HUES48 (cell line): Measurements from ENCODE around the gene C11orf58.

Source experiments
- H3K27ac ChIP-seq: one replicate; pipeline ENCODE4 v1.7.0; 2013; ENCODE audit warnings: low read depth, low read length, inconsistent platforms
- H3K27me3 ChIP-seq: 2 replicates; pipeline ENCODE4 v1.6.1; 2013; ENCODE audit warnings: mild to moderate bottlenecking, low read length; ENCODE audit not compliant: control insufficient read depth, insufficient read depth
- H3K36me3 ChIP-seq: 2 replicates; pipeline ENCODE4 v1.6.1; 2013; ENCODE audit warnings: low read length; ENCODE audit not compliant: control insufficient read depth, insufficient read depth
- H3K4me1 ChIP-seq: 2 replicates; pipeline ENCODE4 v1.6.1; 2013; ENCODE audit warnings: mild to moderate bottlenecking, low read length; ENCODE audit not compliant: control insufficient read depth, insufficient read depth
- H3K4me3 ChIP-seq: 2 replicates; pipeline ENCODE4 v1.5.1; 2013; ENCODE audit warnings: mild to moderate bottlenecking, low read depth, low read length
- H3K9ac ChIP-seq: 2 replicates; pipeline ENCODE4 v1.6.1; 2013; ENCODE audit warnings: mild to moderate bottlenecking, low read depth, low read length, moderate library complexity
- H3K9me3 ChIP-seq: 2 replicates; pipeline ENCODE4 v1.6.1; 2013; ENCODE audit warnings: low read length; ENCODE audit not compliant: control insufficient read depth, insufficient read depth

C11orf58 gene

DNA sequence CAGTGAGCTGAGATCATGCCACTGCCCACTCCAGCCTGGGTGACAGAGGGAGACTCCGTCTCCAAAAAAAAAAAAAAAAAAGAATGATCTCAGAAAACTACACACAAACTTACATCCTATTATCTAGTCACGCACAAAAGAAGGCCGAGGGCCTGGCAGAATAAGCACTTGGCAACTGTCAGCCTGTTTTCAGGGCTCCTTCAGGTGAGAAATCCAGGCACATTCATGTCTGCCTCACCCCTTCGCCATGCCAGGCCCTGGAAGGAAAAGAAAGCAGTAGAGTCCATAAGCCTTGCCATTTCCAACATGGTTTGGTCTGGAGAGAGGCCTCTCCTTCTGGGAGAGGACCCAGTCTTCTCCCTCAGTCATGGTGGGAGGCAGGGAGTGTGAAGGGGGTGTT, 30.9 kb downstream of the C11orf58 start:
- Histone ChIP-seq H3K4me1 (no peaks in the 10 kb centered on the region), H3K27ac (no peak overlapping the region), H3K9ac (no peak overlapping the region), H3K4me3 (no peak overlapping the region), H3K36me3 (no peaks in the 10 kb centered on the region), H3K27me3 (no peaks in the 10 kb centered on the region), H3K9me3 (no peaks in the 10 kb centered on the region)

DNA sequence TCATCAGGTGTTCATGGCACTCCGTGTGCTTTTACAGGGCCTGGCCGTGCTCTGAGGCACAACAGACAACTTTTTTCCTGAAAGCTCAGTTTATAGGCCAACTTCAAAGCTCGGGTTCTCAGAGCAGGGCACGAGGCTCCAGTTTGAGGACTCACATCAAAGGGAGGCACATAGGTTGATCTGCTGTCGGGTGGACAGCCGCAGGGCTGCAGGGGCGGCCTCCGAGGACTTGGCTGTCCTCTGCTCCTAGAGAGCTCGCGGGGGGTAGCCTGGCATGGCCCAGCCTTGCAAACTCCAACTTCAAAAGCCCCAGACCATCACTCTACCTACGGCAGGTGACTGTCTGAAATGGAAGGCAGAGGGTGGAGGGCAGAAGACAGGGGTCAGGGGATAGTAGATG, 31.6 kb downstream of the C11orf58 start:
- H3K27me3 ChIP-seq: no peaks in the 10 kb centered on the region
- H3K9ac ChIP-seq: no peak overlapping the region
- no peaks in the 10 kb centered on the region for H3K4me1 ChIP-seq
- H3K27ac ChIP-seq: no peak overlapping the region
- no peaks in the 10 kb centered on the region for H3K9me3 ChIP-seq
- H3K36me3 ChIP-seq: no peaks in the 10 kb centered on the region
- no peak overlapping the region for H3K4me3 ChIP-seq

DNA sequence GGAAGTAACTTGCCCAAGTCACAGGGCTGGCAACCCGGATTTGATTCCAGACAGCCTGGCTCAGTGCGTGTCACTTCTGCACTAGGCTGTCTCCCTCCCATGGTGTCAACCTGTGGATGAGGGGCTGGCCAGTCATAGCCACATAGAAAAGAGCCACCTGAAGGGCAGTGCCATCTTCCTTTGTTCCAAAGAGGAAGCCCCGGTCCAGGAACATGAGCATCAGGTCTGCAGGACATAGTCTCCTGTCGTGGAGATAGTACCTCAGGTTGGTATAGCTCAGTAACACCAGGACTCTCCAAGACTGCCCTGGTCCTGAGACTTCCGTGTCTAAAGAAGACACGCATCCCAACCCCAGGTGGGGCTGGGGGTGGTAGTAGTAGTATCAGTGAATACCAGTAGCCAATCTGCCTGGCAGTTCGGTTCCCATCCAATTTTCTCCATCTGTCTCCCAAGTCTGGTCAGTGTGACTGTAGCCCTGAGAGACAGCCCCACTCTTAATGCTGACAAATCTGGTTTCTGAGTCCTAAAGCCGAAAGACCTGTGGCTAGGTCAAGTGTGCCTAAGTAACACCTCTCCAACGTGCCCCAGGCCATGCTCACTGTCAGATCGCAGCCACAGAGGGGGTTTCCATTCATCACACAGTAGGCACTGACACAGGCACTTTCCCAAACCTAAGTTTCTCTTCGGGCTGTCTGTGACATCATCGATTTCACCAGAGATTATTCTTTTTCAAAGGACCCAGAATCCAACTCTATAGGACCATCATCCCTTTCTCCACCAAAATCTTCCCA, 33.1 kb downstream of the C11orf58 start:
- no peak overlapping the region for H3K4me3 ChIP-seq
- no peak overlapping the region for H3K27ac ChIP-seq
- no peaks in the 10 kb centered on the region for H3K4me1 ChIP-seq
- H3K27me3 ChIP-seq: no peaks in the 10 kb centered on the region
- H3K9me3 ChIP-seq: no peaks in the 10 kb centered on the region
- no peak overlapping the region for H3K9ac ChIP-seq
- H3K36me3 ChIP-seq: no peaks in the 10 kb centered on the region

DNA sequence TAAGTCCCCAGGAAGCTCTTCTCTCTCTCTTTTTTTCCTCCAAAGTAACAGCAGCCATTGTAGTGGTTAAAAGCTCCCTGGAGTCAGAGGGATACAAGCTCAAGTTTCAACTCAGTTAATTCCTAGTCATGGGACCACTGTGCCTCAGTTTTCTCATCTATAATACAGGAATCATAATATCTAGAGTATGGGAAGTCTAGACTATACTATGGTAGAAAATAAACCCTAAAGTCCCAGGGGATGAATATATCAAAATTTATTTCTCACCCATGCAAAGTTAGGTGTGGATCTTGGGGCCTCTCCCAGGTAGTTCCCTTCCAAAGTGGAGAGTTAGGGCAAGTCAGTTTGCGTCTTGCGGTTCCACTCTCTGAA, 33.7 kb downstream of the C11orf58 start:
- no peak overlapping the region for H3K9ac ChIP-seq
- H3K27me3 ChIP-seq: no peaks in the 10 kb centered on the region
- no peaks in the 10 kb centered on the region for H3K36me3 ChIP-seq
- no peak overlapping the region for H3K27ac ChIP-seq
- H3K9me3 ChIP-seq: no peaks in the 10 kb centered on the region
- H3K4me1 ChIP-seq: no peaks in the 10 kb centered on the region
- no peak overlapping the region for H3K4me3 ChIP-seq

DNA sequence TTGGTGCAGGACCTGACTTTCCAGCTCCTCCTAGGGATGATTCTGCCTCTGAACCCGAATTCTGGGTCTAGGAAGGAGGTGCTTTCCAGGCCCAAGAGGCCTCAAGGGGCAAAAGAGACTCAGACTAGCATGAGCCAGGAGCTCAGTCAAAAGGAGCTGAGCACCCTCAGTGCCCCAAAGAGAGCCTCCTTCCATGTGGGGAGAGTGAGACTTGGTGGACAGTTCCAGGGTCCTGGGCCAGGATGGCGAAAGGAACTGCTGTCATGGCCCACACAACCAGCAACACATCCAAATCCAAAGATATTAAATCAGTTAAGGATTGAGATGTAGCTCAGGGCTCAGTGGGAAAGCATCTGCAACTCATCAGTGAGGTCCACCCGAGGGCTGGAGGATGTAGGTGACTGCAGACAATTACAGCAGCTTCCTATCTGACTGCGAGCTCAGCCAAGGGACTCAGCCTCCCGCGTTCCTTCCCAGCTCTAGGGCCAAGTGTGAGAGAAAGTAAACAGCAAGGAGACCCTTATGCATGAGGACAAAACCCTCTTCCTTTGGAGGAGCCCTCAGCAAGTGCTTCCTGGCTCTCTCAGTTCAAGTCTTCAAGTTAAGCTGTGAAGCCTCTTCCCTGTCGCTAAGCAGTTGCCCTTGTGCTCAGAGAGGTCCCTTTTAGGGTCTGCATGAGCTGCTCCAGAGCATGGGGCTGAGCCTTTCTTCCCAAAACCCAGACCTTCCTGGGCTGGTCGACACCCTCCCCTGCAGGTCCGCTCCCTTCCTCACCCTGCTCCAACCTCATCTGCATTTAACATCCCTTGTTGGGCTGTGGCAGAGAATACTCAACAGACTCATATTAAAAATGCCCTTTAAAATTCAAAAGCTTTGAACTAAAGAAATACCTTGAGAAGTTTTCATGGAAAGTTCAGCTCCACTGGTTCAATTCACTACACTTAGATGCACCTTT, 35.8 kb downstream of the C11orf58 start:
- Histone ChIP-seq H3K4me3 (no peak overlapping the region), H3K27me3 (no peaks in the 10 kb centered on the region), H3K9me3 (no peaks in the 10 kb centered on the region), H3K9ac (no peak overlapping the region), H3K36me3 (0 out of 2 replicates have a peak, but pooled peaks cover 9% of the 10 kb centered on the region), H3K27ac (no peak overlapping the region), H3K4me1 (no peaks in the 10 kb centered on the region)

DNA sequence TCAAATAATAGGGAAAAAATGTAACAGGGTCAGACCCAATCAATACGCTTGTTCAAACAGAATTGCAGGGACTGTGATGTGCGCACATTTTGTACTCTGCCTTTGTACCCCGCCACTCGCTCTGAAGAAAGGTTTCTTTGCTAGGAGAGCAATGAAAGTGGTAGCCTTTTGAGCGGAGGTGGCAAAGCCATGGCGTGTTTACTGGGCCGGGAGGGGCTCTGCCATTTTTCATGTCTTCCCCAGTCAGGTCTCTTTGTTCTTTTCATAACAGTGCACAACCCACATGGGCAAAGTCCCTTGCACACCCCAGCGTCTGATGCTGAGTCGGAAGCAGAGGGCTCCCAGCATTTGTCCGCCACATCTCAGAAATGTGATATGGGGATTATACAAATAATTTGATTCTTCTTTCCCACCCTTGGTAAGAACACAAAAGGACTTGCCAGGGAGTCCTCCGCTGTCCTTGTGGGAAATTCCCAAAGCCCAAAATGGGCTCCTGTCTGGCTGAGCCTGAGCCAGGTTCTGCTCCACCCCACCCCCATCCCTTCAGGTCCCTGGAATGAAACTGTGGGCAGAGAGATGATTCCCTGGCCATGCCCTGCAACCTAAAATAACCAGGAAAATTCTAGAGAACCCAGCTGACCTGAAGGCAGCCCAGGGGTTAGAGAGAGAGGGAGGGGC, 36.6 kb downstream of the C11orf58 start:
- Histone ChIP-seq H3K9ac (no peak overlapping the region), H3K4me1 (no peaks in the 10 kb centered on the region; the same call in 1 of the 2 replicates), H3K27ac (no peak overlapping the region), H3K4me3 (no peak overlapping the region), H3K27me3 (no peaks in the 10 kb centered on the region), H3K36me3 (0 out of 2 replicates have a peak, but pooled peaks cover 9% of the 10 kb centered on the region), H3K9me3 (no peaks in the 10 kb centered on the region)

DNA sequence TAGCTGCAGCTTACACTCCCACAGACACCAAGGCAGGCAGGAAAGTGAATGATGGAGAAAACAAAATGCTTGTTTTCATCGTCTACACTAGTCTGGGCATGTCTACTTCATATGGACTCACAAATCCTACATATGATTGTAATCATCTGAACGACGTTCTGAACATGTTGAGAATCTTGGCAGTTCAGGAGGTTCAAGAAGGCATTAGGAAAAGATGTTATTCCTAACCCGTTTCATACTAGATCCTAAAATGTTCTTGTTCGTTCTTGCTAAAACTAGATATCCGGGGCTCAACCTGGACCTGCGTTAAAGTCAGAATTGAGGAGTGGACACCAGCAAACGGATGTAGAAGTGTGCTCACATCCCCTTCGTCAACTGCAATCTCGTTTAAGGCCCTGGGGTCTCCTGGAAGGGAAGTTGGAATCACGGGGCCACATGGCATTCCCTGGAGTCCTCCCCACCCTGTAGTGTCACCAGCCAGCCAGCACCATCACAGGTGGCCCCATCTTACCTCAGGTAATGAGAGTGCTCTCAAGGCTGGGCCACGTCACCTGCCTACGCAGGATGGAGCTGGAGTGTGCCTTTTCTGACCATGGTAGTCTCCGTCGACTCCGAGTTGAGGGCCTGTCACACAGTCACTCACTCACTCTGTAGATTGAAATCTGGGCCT, 37.3 kb downstream of the C11orf58 start:
- H3K9me3 ChIP-seq: no peaks in the 10 kb centered on the region
- no peak overlapping the region for H3K9ac ChIP-seq
- H3K4me1 ChIP-seq: no peaks in the 10 kb centered on the region; the same call in 1 of the 2 replicates
- no peak overlapping the region for H3K4me3 ChIP-seq
- no peak overlapping the region for H3K27ac ChIP-seq
- no peaks in the 10 kb centered on the region for H3K27me3 ChIP-seq
- 0 out of 2 replicates have a peak, but pooled peaks cover 9% of the 10 kb centered on the region for H3K36me3 ChIP-seq

DNA sequence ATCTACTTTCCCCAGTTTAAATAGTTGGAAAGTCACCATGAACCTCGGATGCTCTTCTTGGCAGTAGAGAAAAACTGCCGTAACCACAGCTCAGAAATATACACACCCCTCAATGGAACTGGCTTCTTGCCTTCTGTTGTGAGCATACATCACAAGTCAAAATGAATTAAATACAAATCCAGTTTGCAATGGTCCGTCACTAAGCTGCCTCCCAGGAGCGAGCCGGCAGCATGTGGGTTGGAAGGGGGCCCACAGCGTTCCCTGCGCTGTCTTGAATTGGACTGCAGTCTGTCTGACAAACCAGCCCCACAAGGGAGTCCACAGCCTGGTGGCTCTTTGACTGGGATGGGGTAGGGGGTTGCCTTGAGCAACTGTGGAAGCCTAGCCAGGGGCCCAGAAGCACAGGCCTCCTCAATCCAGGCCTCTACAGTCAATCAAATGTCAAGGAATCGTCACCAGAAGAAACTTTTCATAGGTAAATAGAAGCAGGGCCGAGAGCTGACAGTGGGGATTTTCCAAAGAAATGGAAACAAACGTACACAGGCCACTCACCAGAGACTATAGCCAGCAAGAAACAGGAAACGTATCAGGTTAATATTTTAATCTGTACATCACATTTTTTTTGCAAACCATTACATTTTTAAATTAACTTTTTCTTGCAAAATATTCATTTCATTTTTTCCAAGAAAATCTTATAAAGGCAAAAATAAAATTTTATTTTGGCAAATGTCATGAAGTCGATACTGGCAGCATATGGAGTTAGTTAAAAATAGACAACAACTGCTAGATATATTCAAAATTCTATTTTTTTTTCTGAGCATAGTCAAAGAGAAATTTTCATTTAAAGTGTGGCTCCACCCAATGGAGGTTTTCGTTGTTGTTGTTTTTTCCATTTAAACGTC, 38.5 kb downstream of the C11orf58 start:
- no peak overlapping the region for H3K27ac ChIP-seq
- H3K9me3 ChIP-seq: no peaks in the 10 kb centered on the region
- no peaks in the 10 kb centered on the region for H3K27me3 ChIP-seq
- H3K9ac ChIP-seq: no peak overlapping the region
- H3K36me3 ChIP-seq: 0 out of 2 replicates have a peak, but pooled peaks cover 9% of the 10 kb centered on the region
- no peak overlapping the region for H3K4me3 ChIP-seq
- H3K4me1 ChIP-seq: no peaks in the 10 kb centered on the region; the same call in 1 of the 2 replicates

DNA sequence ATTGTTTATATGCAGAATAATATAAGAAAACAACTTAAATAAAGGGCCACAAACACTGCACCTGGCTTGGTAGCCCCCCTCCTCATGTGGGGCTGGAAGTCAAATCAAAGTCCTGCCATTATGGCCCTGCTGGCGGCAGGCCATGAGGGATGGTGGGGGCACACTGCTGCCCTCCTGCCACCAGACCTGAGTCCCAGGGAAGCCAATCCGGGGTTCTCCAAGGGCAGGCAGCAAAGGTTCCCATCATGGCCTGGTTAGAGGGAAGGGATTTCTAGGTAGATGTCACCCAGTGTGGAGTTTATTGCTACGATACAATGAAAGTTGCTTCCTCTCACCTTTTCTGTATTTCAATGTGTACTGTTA, 39.1 kb downstream of the C11orf58 start:
- Histone ChIP-seq H3K27ac (no peak overlapping the region), H3K36me3 (peaks cover 11% of the 10 kb centered on the region; the same call in 1 of the 2 replicates), H3K4me3 (no peak overlapping the region), H3K4me1 (no peaks in the 10 kb centered on the region; the same call in 1 of the 2 replicates), H3K9me3 (no peaks in the 10 kb centered on the region), H3K27me3 (no peaks in the 10 kb centered on the region), H3K9ac (no peak overlapping the region)
